Endodermal cell (in vitro differentiated cells): ENCODE measurements around the gene LRP10. TPM values are rescaled to one million over a fixed set of nuclear protein-coding genes. Genes with fewer than 3 reads are reported as not detected.
"Not testable (repeated sequence)": the region's sequence is repeated elsewhere in the genome, so short reads cannot be mapped to it uniquely, and the experiment has no call there.

ENCODE experiments used
- DNase-seq: peaks from one replicate; pipeline ENCODE4 v3.0.0-alpha.2; 2017
- H3K27ac ChIP-seq: 2 replicates; pipeline ENCODE4 v1.5.1; 2013; ENCODE audit warnings: mild to moderate bottlenecking, low read depth, low read length, moderate library complexity
- H3K27me3 ChIP-seq: 2 replicates; pipeline ENCODE4 v1.6.1; 2013; ENCODE audit warnings: mild to moderate bottlenecking, low read length, moderate library complexity; ENCODE audit not compliant: insufficient read depth, control insufficient read depth, poor library complexity, severe bottlenecking
- H3K36me3 ChIP-seq: 2 replicates; pipeline ENCODE4 v1.7.0; 2013; ENCODE audit warnings: mild to moderate bottlenecking, low read length, moderate library complexity; ENCODE audit not compliant: control insufficient read depth, insufficient read depth
- H3K4me1 ChIP-seq: one replicate; pipeline ENCODE4 v1.7.0; 2013; ENCODE audit warnings: low read length; ENCODE audit not compliant: control insufficient read depth, insufficient read depth
- H3K4me3 ChIP-seq: 2 replicates; pipeline ENCODE4 v1.5.1; 2013; ENCODE audit warnings: mild to moderate bottlenecking, low read length, moderate library complexity
- H3K9ac ChIP-seq: 2 replicates; pipeline ENCODE4 v1.6.1; 2013; ENCODE audit warnings: mild to moderate bottlenecking, low read length, moderate library complexity; ENCODE audit not compliant: poor library complexity, severe bottlenecking; ENCODE audit errors: extremely low read depth
- H3K9me3 ChIP-seq: 2 replicates; pipeline ENCODE4 v1.6.1; 2013; ENCODE audit warnings: mild to moderate bottlenecking, low read length, moderate library complexity; ENCODE audit not compliant: control insufficient read depth
- H3K27ac Mint-ChIP-seq: 2 replicates; pipeline ENCODE4 v1.8.0; 2020; ENCODE audit warnings: mixed read lengths
- H3K27me3 Mint-ChIP-seq: 2 replicates; pipeline ENCODE4 v1.8.0; 2021; ENCODE audit warnings: mild to moderate bottlenecking, mixed read lengths; ENCODE audit not compliant: insufficient read depth
- H3K36me3 Mint-ChIP-seq: 2 replicates; pipeline ENCODE4 v1.8.0; 2020; ENCODE audit warnings: low read depth, mixed read lengths
- H3K4me1 Mint-ChIP-seq: 2 replicates; pipeline ENCODE4 v1.8.0; 2020; ENCODE audit warnings: mixed read lengths
- H3K4me3 Mint-ChIP-seq: 2 replicates; pipeline ENCODE4 v1.8.0; 2020; ENCODE audit warnings: mild to moderate bottlenecking, moderate library complexity, mixed read lengths
- H3K9me3 Mint-ChIP-seq: 2 replicates; pipeline ENCODE4 v1.8.0; 2020; ENCODE audit warnings: mild to moderate bottlenecking, mixed read lengths
- CTCF ChIP-seq: fragments of 200-600 bp; sonication (generic); conservative IDR thresholded peaks from 2 replicates; pipeline ENCODE4 v1.5.0; 2021; ENCODE audit warnings: antibody characterized with exemption, mild to moderate bottlenecking
- WGBS, 2 experiments: methylation state at CpG; one replicate each; pipeline versions ENCODE4 v1.1.5 to v1.1.7; 2013; ENCODE audit warnings: missing lambda C conversion rate in 2 of 2, mixed read lengths in 1 of 2; ENCODE audit not compliant: insufficient coverage in 1 of 2, insufficient read length in 1 of 2; 5-methylcytosine and 5-hydroxymethylcytosine counted together
- total RNA-seq, 2 donors: library from RNA; stranded (reverse); fragmentation: NEBNext Ultra II Directional in 1 of 2; extraction: Animal tissue kit (Norgen Biotek cat#: 25700) in 1 of 2; gene quantifications; 2 replicates in 1 of 2; 3 replicates in 1 of 2; pipeline ENCODE4 v1.2.1, GENCODE V29; 2021

The LRP10 gene
- total RNA-seq, 2 donors from 2014 or later = 28.9 to 41.5 TPM

DNA sequence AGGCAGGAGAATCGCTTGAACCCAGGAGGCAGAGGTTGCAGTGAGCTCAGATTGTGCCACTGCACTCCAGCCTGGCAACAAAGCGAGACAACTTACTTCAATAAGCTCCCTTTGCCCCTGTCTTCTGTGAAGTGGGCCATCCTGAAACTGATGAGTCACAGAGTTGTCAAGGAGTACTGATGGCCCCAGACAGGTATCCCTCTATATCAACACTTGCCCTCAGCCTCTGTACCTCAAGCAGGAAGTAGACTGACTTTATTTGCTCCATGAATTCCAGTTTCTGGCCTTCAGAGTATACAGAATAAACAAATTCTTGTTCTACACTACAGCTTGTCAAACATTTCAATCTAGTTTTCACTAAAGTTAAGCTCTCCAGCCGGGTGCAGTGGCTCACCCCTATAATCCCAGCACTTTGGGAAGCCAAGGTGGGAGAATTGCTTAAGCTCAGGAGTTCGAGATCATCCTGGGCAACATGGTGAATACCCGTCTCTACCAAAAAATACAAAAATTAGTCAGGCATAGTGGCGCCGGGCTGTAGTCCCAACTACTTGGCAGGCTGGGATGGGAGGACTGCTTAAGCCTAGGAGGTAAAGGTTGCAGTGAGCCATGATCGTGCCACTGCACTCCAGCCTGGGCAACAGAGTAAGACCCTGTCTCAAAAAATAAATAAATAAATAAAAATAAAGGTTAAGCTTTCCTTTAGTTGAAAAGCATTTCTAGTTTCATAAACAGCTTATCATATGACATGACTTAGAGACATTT is 16.4 kb upstream of the LRP10 start:
- no peak for DNase-seq
- H3K27me3 Mint-ChIP-seq = no peaks in the 10 kb centered on the region
- 92 to 98% methylated on average over 7 to 8 of the region's 8 CpGs for WGBS, 2 experiments
- TF ChIP-seq CTCF = no peak
- no peak overlapping the region for H3K4me3 Mint-ChIP-seq
- no peaks in the 10 kb centered on the region for H3K36me3 ChIP-seq
- H3K9ac ChIP-seq = no peak overlapping the region
- no peaks in the 10 kb centered on the region for H3K36me3 Mint-ChIP-seq
- H3K4me1 Mint-ChIP-seq = peaks cover 10% of the 10 kb centered on the region
- H3K4me3 ChIP-seq = no peak overlapping the region
- no peak overlapping the region for H3K27ac Mint-ChIP-seq
- no peak overlapping the region for H3K27ac ChIP-seq
- peaks cover 3% of the 10 kb centered on the region for H3K4me1 ChIP-seq
- peaks cover 9% of the 10 kb centered on the region for H3K9me3 ChIP-seq
- no peaks in the 10 kb centered on the region for H3K27me3 ChIP-seq
- H3K9me3 Mint-ChIP-seq = peaks cover 3% of the 10 kb centered on the region

DNA sequence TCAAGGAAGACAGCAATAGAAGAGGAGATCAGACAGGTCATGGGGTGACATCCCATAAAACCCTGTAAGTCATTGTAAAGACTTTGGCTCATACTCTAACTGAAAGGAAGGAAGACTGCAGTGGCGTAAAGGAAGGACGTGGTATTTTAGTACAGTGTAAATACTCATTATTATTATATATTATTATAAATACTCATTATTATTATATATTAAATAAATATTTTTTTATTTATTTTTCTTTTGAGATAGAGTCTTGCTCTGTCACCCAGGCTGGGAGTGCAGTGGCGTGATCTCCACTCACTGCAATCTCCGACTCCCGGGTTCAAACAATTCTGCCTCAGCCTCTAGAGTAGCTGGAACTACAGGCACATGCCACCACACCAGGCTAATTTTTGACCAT is 15.1 kb upstream of the LRP10 start:
- no peaks in the 10 kb centered on the region for H3K36me3 Mint-ChIP-seq
- Histone ChIP-seq H3K4me1 (peaks cover 3% of the 10 kb centered on the region), H3K9me3 (peaks cover 9% of the 10 kb centered on the region), H3K9ac (no peak overlapping the region), H3K36me3 (no peaks in the 10 kb centered on the region), H3K27ac (no peak overlapping the region), H3K4me3 (no peak overlapping the region), H3K27me3 (no peaks in the 10 kb centered on the region)
- H3K9me3 Mint-ChIP-seq = peaks cover 3% of the 10 kb centered on the region
- no peak overlapping the region for H3K4me3 Mint-ChIP-seq
- no peak for TF ChIP-seq CTCF
- peaks cover 10% of the 10 kb centered on the region for H3K4me1 Mint-ChIP-seq
- 91 to 94% methylated on average over 3 of the region's 5 CpGs for WGBS, 2 experiments
- DNase-seq = no peak
- no peak overlapping the region for H3K27ac Mint-ChIP-seq
- H3K27me3 Mint-ChIP-seq = no peaks in the 10 kb centered on the region

GRCh38 chr14:22860377-22860776 is 11.2 kb upstream of the LRP10 start:
- H3K4me1 ChIP-seq, H3K27ac Mint-ChIP-seq, H3K36me3 ChIP-seq, H3K27me3 Mint-ChIP-seq, H3K9me3 ChIP-seq, H3K9me3 Mint-ChIP-seq, H3K4me3 ChIP-seq, H3K4me1 Mint-ChIP-seq, H3K9ac ChIP-seq, H3K36me3 Mint-ChIP-seq, H3K27me3 ChIP-seq, H3K27ac ChIP-seq, DNase-seq, H3K4me3 Mint-ChIP-seq: not testable (repeated sequence)
- 91 to 98% methylated on average over 3 of the region's 3 CpGs for WGBS, 2 experiments

GRCh38 chr14:22861651-22862050 is 9.9 kb upstream of the LRP10 start:
- H3K4me1 Mint-ChIP-seq = peaks cover 2% of the 10 kb centered on the region
- no peak overlapping the region for H3K9ac ChIP-seq
- no peak for DNase-seq
- H3K9me3 ChIP-seq = peaks cover 9% of the 10 kb centered on the region
- no peak for TF ChIP-seq CTCF
- H3K4me3 ChIP-seq = no peak overlapping the region
- no peaks in the 10 kb centered on the region for H3K27me3 ChIP-seq
- no peak overlapping the region for H3K4me3 Mint-ChIP-seq
- no peaks in the 10 kb centered on the region for H3K36me3 Mint-ChIP-seq
- H3K4me1 ChIP-seq = no peaks in the 10 kb centered on the region
- H3K27me3 Mint-ChIP-seq = no peaks in the 10 kb centered on the region
- H3K27ac Mint-ChIP-seq = no peak overlapping the region
- H3K36me3 ChIP-seq = no peaks in the 10 kb centered on the region
- H3K27ac ChIP-seq = no peak overlapping the region
- H3K9me3 Mint-ChIP-seq = peaks cover 3% of the 10 kb centered on the region
